Left kidney (tissue), 2 donors: ENCODE measurements around the gene APOF. TPM values are rescaled to one million over a fixed set of nuclear protein-coding genes. Genes with fewer than 3 reads are reported as not detected.
"Not testable (repeated sequence)": the region's sequence is repeated elsewhere in the genome, so short reads cannot be mapped to it uniquely, and the experiment has no call there.

Experiments
- DNase-seq: peaks from one replicate; pipeline ENCODE4 v3.0.0-alpha.2; 2013
- polyA plus RNA-seq: library from polyadenylated mRNA; unstranded; fragments of 120-200 nt; gene quantifications from one replicate; pipeline ENCODE4 v1.2.1, GENCODE V29; 2013; ENCODE audit not compliant: insufficient read length

Gene APOF
- polyA plus RNA-seq, 1 donor = 0.08 TPM

DNA sequence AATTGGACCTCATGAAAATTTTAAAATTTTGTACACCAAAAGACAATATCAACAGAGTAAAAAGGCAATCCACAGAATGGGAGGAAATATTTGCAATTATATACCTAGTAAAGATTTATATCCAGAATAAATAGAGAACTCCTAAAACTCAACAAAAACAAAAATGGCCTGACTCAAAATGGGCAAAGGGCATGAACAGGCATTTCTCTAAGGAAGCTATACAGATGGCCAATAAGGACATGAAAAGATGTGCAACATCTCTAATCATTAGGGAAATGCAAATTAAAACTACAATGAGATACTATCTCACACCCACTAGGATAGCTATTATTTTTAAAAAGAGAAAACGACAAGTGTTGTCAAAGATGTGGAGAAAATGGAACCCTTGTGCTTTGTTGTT, 10.9 kb upstream of the APOF start:
- no peak for DNase-seq

GRCh38 chr12:56366948-56367347, 4.3 kb upstream of the APOF start:
- DNase-seq = no peak

DNA sequence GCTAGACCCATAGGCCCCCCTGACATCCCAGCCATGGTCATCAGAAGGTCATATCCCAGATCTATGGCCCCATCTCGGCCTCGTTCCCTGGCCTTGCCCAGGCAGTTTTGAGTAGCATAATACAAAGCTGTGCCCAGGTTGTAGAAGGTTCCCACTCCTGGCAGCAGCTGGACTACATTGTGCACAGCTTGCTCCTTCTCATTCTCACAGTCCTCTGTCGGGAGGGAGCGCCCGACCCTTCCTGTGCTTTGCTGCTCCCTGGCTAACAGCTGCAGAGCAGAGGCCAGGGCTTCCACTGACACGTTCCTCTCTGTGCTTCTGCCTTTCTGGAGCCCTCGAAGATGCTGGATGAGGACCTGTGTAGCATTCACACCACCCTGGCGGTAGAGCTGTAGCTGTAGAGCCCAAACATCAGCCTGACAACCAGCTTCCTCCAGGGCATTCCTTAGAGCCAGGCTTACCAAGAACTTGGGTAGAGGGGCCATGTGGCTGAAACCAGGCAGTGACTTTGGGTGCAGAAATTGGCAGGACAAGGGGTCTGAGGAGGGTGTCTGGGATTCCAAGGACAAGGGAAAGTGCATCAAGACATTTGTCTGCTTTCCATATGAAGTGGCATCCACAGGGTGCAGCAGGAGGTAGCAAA, 1.0 kb downstream of the APOF start:
- DNase-seq = no peak

DNA sequence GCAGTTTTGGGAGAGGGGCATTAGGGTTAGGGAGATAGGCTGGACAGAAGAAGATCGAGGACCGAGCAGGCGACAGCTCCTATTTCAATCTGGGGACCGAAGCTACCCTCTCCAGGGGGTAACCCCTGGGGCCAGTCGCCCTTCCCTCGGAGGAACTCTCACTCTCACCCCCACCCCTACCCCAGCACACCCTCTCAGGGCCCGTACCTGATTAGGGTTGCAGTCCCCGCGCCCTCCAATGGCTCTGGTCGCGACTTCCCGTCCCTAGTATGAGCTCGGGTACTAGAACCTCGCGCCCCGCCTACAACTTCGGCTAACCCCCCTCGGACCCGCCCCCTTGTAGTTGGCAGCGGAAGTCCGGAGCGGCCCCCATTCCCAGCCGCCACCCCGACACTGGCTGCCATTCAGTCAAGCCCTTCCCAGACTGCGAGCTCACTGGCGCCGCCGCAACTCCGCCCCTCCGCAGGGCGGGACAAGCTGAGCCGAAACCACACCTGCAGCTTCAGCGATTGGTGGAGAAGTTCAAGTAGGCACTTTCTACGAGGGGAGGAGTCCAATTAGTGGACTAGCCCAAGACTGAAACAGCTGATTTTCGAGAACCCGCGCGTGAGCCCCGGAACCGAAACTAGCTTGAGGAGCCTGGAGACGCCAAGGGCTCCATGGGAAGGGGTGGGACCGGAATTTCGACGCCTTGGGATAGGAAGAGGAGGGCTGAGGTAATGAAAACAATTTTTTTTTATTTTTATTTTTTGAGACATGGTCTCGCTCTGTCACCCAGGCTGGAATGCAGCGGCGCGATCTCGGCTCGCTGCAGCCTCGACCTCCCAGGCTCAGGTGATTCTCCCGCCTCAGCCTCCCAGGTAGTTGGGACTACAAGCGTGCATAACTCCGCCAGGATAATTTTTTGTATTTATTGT, 2.5 kb downstream of the APOF start, which contains the start of gene STAT2:
TSS of gene STAT2 (minus strand) at position 257 of the 917 bp plus-strand sequence. CDS start 3,536 bp downstream, outside the sequence.
- peak; percentile 100 for DNase-seq

DNA sequence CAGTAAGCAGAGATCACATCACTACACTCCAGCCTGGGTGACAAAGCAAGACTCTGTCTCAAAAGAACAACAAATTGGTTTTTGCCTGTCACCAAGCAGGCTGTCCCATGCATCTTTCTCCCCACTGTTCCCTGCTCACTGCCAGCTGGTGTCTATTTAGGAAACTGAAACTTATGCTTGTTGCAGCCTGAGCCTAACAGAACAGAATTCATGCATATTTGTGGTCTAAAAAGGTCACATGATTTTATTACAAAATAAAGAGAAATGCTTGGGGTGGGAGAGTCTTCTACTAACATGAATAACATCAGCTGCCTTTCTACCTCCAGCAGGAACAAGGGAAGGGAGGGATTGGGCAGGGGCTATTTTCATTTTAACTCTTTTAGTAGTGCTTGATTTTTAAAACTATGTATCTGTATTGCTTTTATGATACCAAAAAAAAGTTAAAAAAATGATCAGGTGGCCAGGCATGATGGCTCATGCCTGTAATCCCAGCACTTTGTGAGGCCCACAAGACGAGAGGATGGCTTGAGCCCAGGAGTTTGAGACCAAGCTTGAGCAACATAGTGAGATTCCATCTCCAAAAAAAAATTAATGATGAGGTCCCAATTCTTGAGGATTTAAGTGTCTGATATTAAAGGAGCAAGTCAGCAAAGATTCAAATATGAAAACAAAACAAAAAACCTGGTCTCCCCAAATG, 3.7 kb downstream of the APOF start:
- no peak for DNase-seq

DNA sequence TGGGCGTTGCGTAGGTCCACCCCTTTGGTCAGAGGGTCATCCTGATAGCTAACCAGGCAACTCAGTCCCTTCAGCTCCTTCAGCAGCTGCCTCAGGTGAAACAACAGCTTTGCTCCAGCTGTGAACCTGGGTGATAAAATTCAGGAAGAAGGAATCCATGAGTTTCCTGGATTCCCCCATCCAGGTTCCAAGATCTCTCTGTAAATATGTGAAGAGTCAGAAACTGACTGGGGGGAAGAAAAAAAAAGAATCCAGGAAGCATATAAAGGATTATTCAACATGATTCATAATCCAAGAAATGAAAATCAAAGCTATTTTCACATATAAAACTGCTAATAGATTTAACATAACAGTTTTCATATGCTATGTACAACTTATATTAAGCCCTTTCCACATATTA, 11.3 kb downstream of the APOF start:
- DNase-seq = no peak

GRCh38 chr12:56350662-56351061, 12.0 kb downstream of the APOF start:
- DNase-seq = no peak

DNA sequence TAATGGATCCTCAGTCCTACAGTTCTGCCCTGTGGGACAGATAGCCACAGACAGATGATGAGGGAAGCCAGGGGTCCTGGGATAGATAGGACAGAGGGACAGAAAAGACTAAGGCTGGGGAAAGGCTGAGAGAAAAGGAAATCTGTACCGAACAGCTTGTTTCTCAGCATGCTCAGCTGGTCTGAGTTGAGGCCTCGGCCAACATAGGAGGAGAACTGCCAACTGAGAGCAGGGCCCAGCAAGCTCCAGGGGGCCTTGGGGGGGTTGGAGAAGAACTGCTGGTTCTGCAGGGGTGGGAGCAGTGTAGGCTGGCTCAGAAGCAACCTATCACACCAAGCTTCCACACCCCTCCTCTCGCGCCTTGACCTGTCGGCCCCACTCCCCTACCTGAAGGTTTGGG, 13.9 kb downstream of the APOF start:
- no peak for DNase-seq

GRCh38 chr12:56347255-56347654, 15.4 kb downstream of the APOF start:
- not testable (repeated sequence) for DNase-seq

GRCh38 chr12:56346675-56347074, 16.0 kb downstream of the APOF start:
- no peak for DNase-seq

DNA sequence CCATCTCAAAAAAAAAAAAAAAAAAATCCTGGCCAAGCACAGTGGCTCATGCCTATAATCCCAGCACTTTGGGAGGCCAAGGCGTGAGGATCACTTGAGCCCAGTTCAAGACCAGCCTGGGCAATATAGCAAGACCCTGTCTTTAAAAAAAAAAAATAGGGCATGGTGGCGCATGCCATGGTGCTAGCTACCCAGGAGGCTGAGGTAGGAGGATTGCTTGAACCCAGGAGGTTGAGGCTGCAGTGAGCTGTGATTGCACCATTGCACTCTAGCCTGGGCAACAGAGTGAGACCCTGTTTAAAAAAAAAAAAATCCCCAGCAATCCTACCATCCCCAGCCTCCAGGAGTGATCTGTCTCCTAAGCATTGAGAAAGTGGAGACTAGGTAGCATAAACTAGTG, 20.4 kb downstream of the APOF start:
- not testable (repeated sequence) for DNase-seq

DNA sequence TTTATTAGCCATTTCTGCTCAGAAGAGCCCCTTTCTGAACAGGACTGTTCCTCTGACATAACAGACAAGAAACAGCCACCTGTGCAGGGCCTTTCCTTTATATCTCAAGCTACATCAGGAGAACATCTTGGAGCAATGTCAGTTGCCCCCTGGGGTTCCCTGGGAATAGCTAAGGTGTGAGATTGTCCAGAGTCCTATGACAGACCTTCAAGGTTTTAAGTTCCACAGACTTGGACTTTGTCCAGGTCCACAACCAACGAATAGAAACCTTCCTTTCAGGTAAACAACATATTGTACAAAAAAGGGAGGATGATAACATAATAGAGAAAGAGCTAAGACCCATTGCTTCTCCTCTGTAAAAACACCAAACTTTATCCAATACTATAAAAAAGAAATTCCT, 21.0 kb downstream of the APOF start:
- DNase-seq = no peak

GRCh38 chr12:56339158-56339422, 23.6 kb downstream of the APOF start:
- DNase-seq = no peak

- DNase-seq = no peak
Observed at GRCh38 chr12:56338308-56339157, 24.1 kb downstream of the APOF start, which contains the start of gene IL23A. Gene IL23A, plus strand, starts transcription at chr12:56338884. Its CDS starts 161 bp downstream, at chr12:56339045.

GRCh38 chr12:56337753-56338251, 24.9 kb downstream of the APOF start:
- DNase-seq = no peak

- no peak for DNase-seq
Observed at GRCh38 chr12:56336361-56337167, 26.1 kb downstream of the APOF start.

DNA sequence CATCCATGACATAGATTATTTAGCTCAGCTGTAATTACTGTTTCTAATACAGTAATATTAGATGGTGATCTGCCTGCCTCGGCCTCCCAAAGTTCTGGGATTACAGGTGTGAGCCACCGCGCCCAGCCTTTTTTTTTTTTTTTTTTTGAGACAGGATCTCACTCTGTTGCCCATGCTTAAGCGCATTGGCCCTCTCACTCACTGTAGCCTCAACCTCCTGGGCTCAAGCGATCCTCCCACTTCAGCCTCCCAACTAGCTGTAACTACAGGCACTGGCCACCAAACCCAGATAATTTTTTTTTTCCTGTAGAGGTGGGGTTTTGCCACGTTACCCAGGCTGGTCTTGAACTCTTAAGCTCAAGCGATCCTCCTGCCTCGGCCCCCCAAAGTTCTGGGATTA, 27.1 kb downstream of the APOF start:
- DNase-seq = not testable (repeated sequence)

DNA sequence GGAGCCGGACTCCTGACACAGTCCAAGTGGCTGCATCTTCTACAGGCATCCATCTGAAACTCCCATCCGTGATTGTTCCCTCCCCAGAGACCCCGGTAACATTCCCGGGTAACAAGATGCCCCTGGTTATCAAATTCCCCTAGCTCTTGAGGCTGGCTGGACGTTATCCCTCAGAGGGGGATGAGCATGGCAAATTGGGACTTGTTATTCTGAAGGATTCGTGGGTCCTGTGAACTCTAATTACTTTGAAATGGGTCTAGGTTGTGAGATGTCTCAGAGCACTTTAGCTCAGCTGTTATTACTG, 28.2 kb downstream of the APOF start:
- DNase-seq = no peak

GRCh38 chr12:56333679-56334489, 28.8 kb downstream of the APOF start, which contains the start of gene PAN2:
Gene PAN2, minus strand, starts transcription at chr12:56334000. Its CDS starts 906 bp downstream, at chr12:56333094.
- DNase-seq = peak; percentile 98

GRCh38 chr12:56333197-56333678, 29.4 kb downstream of the APOF start:
- DNase-seq = no peak
